RWPE2 (cell line): Measurements from ENCODE around the gene SMIM13.
"Not testable (repeated sequence)": the region's sequence is repeated elsewhere in the genome, so short reads cannot be mapped to it uniquely, and the experiment has no call there.

Source experiments
- ATAC-seq: fragments of 200-7000 bp; cut with Tn5 transposase; 3 replicates; pipeline ENCODE4 v1.9.1; 2021; ENCODE audit warnings: low read depth
- DNase-seq: peaks from one replicate; pipeline ENCODE4 v3.0.0-alpha.2; 2020; ENCODE audit warnings: low spot score
- H3K27ac ChIP-seq: fragments of 450-650 bp; 2 replicates; pipeline ENCODE4 v1.5.1; 2017; ENCODE audit warnings: mild to moderate bottlenecking; ENCODE audit not compliant: poor library complexity, severe bottlenecking
- H3K27me3 ChIP-seq: fragments of 250-450 bp; sonication (Bioruptor Pico); 2 replicates; pipeline ENCODE4 v1.5.1; 2021; ENCODE audit warnings: mild to moderate bottlenecking, moderate library complexity; ENCODE audit not compliant: insufficient read depth, poor library complexity, severe bottlenecking
- H3K36me3 ChIP-seq: fragments of 250-450 bp; sonication (Bioruptor Pico); 2 replicates; pipeline ENCODE4 v1.5.1; 2020; ENCODE audit warnings: low read depth, mild to moderate bottlenecking, moderate library complexity
- H3K4me1 ChIP-seq: fragments of 250-450 bp; sonication (Bioruptor Pico); 2 replicates; pipeline ENCODE4 v1.5.1; 2021; ENCODE audit warnings: mild to moderate bottlenecking, moderate library complexity; ENCODE audit not compliant: insufficient read depth, poor library complexity, severe bottlenecking
- H3K4me3 ChIP-seq: fragments of 250-450 bp; sonication (Bioruptor Pico); 2 replicates; pipeline ENCODE4 v1.5.1; 2021; ENCODE audit warnings: mild to moderate bottlenecking, moderate library complexity; ENCODE audit not compliant: severe bottlenecking
- H3K9me3 ChIP-seq: fragments of 250-450 bp; sonication (Bioruptor Pico); 2 replicates; pipeline ENCODE4 v1.5.1; 2021; ENCODE audit warnings: mild to moderate bottlenecking, moderate library complexity; ENCODE audit not compliant: severe bottlenecking
- TF ChIP-seq, protein P1 (sequence below): fragments of 450-650 bp; IDR thresholded peaks from one replicate; pipeline ENCODE4 v1.5.1; 2017; ENCODE audit warnings: mild to moderate bottlenecking, moderate library complexity; ENCODE audit not compliant: poor library complexity, severe bottlenecking

SMIM13 gene

DNA sequence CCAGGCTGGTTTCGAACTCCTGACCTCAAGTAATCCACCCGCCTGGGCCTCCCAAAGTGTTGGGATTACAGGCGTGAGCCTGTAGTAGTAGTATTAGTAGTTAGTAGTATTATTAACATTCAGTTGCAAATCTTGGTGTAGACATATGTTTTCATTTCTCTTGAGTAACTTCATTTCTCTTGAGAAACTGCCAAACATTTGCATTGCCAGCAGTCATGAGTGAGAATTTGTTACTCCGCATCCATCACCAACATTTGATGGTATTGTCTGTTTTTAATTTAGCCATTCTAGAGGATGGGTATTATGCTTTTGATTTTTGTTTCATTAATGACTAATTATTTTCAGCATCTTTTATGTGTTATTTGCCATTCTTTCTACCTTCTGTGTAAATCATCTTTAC, 19.4 kb downstream of the SMIM13 start:
- H3K36me3 ChIP-seq = no peaks in the 10 kb centered on the region
- no peaks in the 10 kb centered on the region for H3K9me3 ChIP-seq

DNA sequence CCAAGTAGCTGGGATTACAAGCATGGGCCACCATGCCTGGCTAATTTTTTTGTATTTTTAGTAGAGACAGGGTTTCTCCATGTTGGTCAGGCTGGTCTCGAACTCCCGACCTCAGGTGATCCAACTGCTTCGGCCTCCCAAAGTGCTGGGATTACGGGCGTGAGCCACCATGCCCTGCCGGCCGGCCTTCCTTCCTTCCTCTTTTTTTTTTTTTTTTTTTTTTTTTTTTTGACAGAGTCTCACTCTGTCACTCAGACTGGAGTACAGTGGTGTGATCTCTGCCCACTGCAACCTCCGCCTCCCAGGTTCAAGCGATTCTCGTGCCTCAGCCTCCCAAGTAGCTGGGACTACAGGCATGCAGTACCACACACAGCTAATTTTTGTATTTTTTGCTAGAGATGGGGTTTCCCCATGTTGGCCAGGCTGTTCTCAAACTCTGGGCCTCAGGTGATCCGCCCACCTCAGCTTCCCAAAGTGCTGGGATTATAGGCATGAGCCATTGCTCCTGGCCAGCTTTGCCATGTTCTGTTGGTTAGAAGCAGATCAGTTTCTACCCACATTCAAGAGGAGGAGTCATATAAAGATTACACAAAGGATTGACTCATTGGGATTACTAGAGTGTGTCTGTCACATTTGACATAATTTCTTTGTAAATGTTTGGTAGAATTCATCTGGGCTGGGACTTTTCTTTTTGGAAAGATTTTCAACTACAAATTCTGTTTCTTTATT, 22.3 kb downstream of the SMIM13 start:
- H3K27me3 ChIP-seq, H3K4me3 ChIP-seq, H3K36me3 ChIP-seq, H3K9me3 ChIP-seq, DNase-seq: not testable (repeated sequence)
- peak; percentile 98 for ATAC-seq
- Histone ChIP-seq H3K4me1 (peaks cover 20% of the 10 kb centered on the region), H3K27ac (peak overlapping the region; percentile 10)

More for the DNA sequence above, 19.4 kb downstream of the SMIM13 start:
- H3K4me3 ChIP-seq = no peak overlapping the region
- DNase-seq = no peak
- H3K27ac ChIP-seq = no peak overlapping the region
- ATAC-seq = no peak
- peaks cover 7% of the 10 kb centered on the region for H3K4me1 ChIP-seq
- TF ChIP-seq, protein P1, sequence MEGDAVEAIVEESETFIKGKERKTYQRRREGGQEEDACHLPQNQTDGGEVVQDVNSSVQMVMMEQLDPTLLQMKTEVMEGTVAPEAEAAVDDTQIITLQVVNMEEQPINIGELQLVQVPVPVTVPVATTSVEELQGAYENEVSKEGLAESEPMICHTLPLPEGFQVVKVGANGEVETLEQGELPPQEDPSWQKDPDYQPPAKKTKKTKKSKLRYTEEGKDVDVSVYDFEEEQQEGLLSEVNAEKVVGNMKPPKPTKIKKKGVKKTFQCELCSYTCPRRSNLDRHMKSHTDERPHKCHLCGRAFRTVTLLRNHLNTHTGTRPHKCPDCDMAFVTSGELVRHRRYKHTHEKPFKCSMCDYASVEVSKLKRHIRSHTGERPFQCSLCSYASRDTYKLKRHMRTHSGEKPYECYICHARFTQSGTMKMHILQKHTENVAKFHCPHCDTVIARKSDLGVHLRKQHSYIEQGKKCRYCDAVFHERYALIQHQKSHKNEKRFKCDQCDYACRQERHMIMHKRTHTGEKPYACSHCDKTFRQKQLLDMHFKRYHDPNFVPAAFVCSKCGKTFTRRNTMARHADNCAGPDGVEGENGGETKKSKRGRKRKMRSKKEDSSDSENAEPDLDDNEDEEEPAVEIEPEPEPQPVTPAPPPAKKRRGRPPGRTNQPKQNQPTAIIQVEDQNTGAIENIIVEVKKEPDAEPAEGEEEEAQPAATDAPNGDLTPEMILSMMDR = no peak
- no peaks in the 10 kb centered on the region for H3K27me3 ChIP-seq

DNA sequence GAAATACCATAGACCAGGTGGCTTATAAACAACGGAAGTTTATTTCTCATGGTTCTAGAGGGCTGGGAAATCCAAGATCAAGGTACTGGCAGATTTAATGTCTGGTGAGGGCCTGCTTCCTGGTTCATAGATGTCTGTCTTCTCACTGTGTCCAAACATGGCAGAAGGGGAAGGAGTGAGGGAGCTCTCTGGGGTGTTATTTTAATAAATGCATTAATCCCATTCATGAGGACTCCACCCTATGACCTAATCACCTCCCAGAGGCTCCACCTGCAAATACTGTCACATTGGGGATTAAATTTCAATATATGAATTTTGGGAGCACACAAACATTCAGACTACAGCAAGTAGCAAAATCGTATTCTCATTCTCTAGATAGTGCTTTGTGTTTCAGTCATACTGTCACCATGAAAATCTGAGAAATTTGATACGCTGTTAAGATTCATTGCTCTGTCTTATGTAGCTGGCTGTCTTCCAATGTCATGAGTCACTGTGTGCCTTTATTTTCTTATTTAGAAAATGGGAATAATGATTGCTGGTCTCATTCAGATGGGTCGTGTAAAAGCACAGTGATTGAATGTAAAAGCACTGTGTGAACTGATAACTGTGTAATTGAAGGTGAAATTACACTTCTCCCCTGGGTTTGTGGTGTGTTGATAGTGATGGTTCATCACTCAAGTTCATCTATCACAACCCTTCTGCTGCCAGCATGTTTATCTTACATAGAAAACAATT, 26.8 kb downstream of the SMIM13 start:
- H3K27ac ChIP-seq = no peak overlapping the region

DNA sequence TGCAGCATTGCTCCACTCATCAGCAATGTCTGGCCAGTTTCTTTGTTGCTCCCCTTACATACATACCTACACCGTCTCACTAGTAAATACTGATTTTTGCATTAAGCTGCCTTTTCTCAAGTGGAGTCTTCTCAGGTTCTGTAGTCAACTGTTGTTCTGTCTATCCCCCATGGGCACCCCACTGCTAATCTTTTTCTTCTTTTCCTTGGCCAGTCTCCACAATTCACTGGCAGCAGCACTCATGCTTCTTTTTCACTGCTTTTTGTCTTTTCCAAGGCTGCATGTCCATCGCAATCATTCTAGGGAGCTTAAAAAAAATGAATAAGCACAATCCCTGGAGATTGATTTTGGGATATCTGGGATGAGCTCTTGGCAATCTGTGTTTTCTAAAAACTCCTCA, 28.2 kb downstream of the SMIM13 start:
- DNase-seq (no peak), ATAC-seq (no peak)
- H3K27me3 ChIP-seq = no peaks in the 10 kb centered on the region
- H3K27ac ChIP-seq = no peak overlapping the region
- TF ChIP-seq, protein P1 = no peak
- H3K4me1 ChIP-seq = peaks cover 13% of the 10 kb centered on the region
- H3K36me3 ChIP-seq = 0 out of 2 replicates have a peak, but pooled peaks cover 3% of the 10 kb centered on the region
- H3K9me3 ChIP-seq = no peaks in the 10 kb centered on the region
- no peak overlapping the region for H3K4me3 ChIP-seq

More for the DNA sequence above, 26.8 kb downstream of the SMIM13 start:
- ATAC-seq = no peak
- H3K4me1 ChIP-seq = peaks cover 20% of the 10 kb centered on the region
- no peak overlapping the region for H3K4me3 ChIP-seq
- H3K9me3 ChIP-seq = no peaks in the 10 kb centered on the region
- no peaks in the 10 kb centered on the region for H3K27me3 ChIP-seq
- TF ChIP-seq, protein P1 = no peak
- no peaks in the 10 kb centered on the region for H3K36me3 ChIP-seq
- no peak for DNase-seq

DNA sequence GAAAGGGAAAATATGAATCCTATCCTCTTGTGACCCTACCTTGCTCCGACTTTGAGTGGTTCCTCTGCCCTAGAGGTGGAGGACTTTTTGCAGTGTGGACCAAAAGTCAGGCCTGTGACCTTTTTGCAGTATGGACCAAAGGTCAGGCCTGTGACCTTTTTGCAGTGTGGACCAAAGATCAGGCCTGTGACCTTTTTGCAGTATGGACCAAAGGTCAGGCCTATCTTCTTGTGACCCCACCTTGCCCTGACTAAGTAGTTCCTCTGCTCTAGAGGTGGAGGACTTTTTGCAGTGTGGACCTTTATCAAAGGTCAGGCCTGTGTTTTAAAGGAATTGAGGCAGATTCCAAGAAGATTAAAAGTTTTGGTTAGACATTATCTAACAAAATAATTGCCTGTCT, 28.7 kb downstream of the SMIM13 start:
- H3K9me3 ChIP-seq = no peaks in the 10 kb centered on the region
- peaks cover 13% of the 10 kb centered on the region for H3K4me1 ChIP-seq
- 0 out of 2 replicates have a peak, but pooled peaks cover 3% of the 10 kb centered on the region for H3K36me3 ChIP-seq
- no peak for ATAC-seq
- no peak for DNase-seq
- no peak overlapping the region for H3K27ac ChIP-seq
- no peak overlapping the region for H3K4me3 ChIP-seq
- H3K27me3 ChIP-seq = no peaks in the 10 kb centered on the region
- TF ChIP-seq, protein P1 = no peak
